ENCODE measurements around the gene ITPRID1.
"Not testable (repeated sequence)": the region's sequence is repeated elsewhere in the genome, so short reads cannot be mapped to it uniquely, and the experiment has no call there.

Gene ITPRID1

DNA sequence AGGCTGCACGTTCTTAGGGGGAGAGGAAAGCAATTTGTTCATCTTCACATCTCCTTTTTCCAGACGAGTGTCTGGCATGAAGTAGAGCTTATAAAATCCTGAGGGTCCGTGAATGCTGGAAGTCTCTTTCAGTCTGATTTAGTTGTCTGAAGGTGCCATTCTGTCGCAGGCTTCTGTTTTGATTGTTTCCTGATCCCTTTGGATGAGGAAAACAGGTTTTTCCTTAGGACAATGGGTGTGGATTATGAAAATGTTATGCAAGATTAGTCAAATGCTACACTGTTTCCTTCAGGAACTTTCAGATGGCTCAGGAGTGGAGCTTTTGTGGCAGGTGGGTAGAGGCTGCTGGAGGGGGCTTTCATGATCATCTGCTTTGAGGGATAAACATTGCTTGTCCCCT, at the start of gene ITPRID1:
Gene ITPRID1, plus strand, starts transcription at position 301 of the 400 bp plus-strand sequence. CDS start 38,935 bp downstream, outside the sequence.
- Histone ChIP-seq H3K9me2 (replicated peaks; ENCODE audit: control insufficient read depth, low read length) (no peaks in the 10 kb centered on the region), H3F3A (ENCODE audit: control insufficient read depth, insufficient read depth) (no peaks in the 10 kb centered on the region), H4K20me1 (ENCODE audit: control insufficient read depth, insufficient read depth, low read depth, low read length) (no peaks in the 10 kb centered on the region), H3K27ac (ENCODE audit: low read depth, low read length) (no peak within 1 kb of the TSS), H3K4me2 (ENCODE audit: low read length) (no peak within 1 kb of the TSS), H3K79me2 (ENCODE audit: control insufficient read depth, low read length) (no peaks in the 10 kb centered on the region), H3K9me3 (ENCODE audit: control insufficient read depth, insufficient read depth, low read length) (peaks cover 11% of the 10 kb centered on the region; the same call in 1 of the 2 replicates), H3K4me1 (ENCODE audit: control insufficient read depth, low read length) (no peaks in the 10 kb centered on the region), H3K36me3 (ENCODE audit: control insufficient read depth, low read length) (no peaks in the 10 kb centered on the region), H3K27me3 (ENCODE audit: control insufficient read depth, low read length) (no peaks in the 10 kb centered on the region), H3K4me3 (ENCODE audit: low read length) (no peak within 1 kb of the TSS)
- TF ChIP-seq, protein P1, sequence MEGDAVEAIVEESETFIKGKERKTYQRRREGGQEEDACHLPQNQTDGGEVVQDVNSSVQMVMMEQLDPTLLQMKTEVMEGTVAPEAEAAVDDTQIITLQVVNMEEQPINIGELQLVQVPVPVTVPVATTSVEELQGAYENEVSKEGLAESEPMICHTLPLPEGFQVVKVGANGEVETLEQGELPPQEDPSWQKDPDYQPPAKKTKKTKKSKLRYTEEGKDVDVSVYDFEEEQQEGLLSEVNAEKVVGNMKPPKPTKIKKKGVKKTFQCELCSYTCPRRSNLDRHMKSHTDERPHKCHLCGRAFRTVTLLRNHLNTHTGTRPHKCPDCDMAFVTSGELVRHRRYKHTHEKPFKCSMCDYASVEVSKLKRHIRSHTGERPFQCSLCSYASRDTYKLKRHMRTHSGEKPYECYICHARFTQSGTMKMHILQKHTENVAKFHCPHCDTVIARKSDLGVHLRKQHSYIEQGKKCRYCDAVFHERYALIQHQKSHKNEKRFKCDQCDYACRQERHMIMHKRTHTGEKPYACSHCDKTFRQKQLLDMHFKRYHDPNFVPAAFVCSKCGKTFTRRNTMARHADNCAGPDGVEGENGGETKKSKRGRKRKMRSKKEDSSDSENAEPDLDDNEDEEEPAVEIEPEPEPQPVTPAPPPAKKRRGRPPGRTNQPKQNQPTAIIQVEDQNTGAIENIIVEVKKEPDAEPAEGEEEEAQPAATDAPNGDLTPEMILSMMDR (IDR thresholded peaks at IDR 0.05; ENCODE audit: low read depth, low read length, poor library complexity, severe bottlenecking): no peak
- no peak for TF ChIP-seq EZH2phosphoT487 (IDR thresholded peaks at IDR 0.05; ENCODE audit: borderline replicate concordance, low read length)

DNA sequence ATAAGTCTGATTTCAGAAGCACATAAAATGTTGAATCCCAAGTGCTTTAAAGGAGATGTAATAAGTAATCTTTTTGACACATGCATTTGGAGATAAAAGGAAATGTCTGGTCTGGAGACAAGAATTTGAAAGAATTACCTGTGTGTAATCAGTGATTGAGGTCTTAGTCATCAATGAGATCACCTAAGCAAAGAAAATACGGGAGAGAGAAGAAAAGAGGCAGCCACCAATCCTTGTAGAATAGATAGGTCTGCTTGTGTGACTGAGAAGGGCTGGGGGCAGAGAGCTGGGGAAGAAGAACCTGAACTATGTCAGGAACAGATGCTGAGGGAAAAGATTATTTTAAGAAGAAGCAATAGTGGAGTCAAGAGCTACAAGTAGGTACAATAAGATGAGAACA, 49.3 kb upstream of the ITPRID1 start:
- H3F3A ChIP-seq (ENCODE audit: control insufficient read depth, insufficient read depth): no peaks in the 10 kb centered on the region
- H3K9me3 ChIP-seq (ENCODE audit: control insufficient read depth, insufficient read depth, low read length): no peaks in the 10 kb centered on the region
- no peaks in the 10 kb centered on the region for H3K9me2 ChIP-seq (replicated peaks; ENCODE audit: control insufficient read depth, low read length)
- no peak for TF ChIP-seq EZH2phosphoT487 (IDR thresholded peaks at IDR 0.05; ENCODE audit: borderline replicate concordance, low read length)
- no peak overlapping the region for H3K27ac ChIP-seq (ENCODE audit: low read depth, low read length)
- H3K4me2 ChIP-seq (ENCODE audit: low read length): no peak overlapping the region
- no peaks in the 10 kb centered on the region for H3K4me1 ChIP-seq (ENCODE audit: control insufficient read depth, low read length)
- H3K27me3 ChIP-seq (ENCODE audit: control insufficient read depth, low read length): peaks cover 16% of the 10 kb centered on the region; the same call in 1 of the 2 replicates
- no peak overlapping the region for H3K4me3 ChIP-seq (ENCODE audit: low read length)
- H3K79me2 ChIP-seq (ENCODE audit: control insufficient read depth, low read length): no peaks in the 10 kb centered on the region
- H3K36me3 ChIP-seq (ENCODE audit: control insufficient read depth, low read length): no peaks in the 10 kb centered on the region
- H4K20me1 ChIP-seq (ENCODE audit: control insufficient read depth, insufficient read depth, low read depth, low read length): no peaks in the 10 kb centered on the region

DNA sequence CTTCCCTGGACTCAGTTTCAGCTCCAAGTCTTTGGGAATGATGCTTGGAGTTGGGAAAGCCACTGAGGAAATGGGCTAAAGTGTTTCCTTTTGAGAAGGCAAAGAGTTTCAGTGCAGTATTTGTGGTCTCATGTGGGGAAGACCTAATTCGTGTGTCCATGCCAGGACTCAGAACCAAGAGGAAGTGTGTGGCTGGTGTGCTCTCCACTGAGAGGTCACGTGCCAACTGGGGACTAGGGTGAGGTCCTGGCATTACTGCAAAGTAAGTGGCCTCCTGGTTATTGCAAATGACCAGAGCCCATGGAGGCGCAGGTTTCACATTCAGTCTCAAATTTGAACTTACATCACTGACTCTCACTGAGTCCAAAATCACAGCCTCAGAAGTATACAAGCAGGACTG, 48.6 kb upstream of the ITPRID1 start:
- H4K20me1 ChIP-seq (ENCODE audit: control insufficient read depth, insufficient read depth, low read depth, low read length): no peaks in the 10 kb centered on the region
- TF ChIP-seq, protein P1 (IDR thresholded peaks at IDR 0.05; ENCODE audit: low read depth, low read length, poor library complexity, severe bottlenecking): no peak
- no peak for TF ChIP-seq EZH2phosphoT487 (IDR thresholded peaks at IDR 0.05; ENCODE audit: borderline replicate concordance, low read length)
- H3K79me2 ChIP-seq (ENCODE audit: control insufficient read depth, low read length): no peaks in the 10 kb centered on the region
- no peaks in the 10 kb centered on the region for H3K36me3 ChIP-seq (ENCODE audit: control insufficient read depth, low read length)
- H3K9me2 ChIP-seq (replicated peaks; ENCODE audit: control insufficient read depth, low read length): no peaks in the 10 kb centered on the region
- no peaks in the 10 kb centered on the region for H3F3A ChIP-seq (ENCODE audit: control insufficient read depth, insufficient read depth)
- H3K4me3 ChIP-seq (ENCODE audit: low read length): no peak overlapping the region
- H3K4me2 ChIP-seq (ENCODE audit: low read length): no peak overlapping the region
- H3K4me1 ChIP-seq (ENCODE audit: control insufficient read depth, low read length): no peaks in the 10 kb centered on the region
- no peaks in the 10 kb centered on the region for H3K9me3 ChIP-seq (ENCODE audit: control insufficient read depth, insufficient read depth, low read length)
- H3K27me3 ChIP-seq (ENCODE audit: control insufficient read depth, low read length): peaks cover 16% of the 10 kb centered on the region; the same call in 1 of the 2 replicates
- H3K27ac ChIP-seq (ENCODE audit: low read depth, low read length): no peak overlapping the region

DNA sequence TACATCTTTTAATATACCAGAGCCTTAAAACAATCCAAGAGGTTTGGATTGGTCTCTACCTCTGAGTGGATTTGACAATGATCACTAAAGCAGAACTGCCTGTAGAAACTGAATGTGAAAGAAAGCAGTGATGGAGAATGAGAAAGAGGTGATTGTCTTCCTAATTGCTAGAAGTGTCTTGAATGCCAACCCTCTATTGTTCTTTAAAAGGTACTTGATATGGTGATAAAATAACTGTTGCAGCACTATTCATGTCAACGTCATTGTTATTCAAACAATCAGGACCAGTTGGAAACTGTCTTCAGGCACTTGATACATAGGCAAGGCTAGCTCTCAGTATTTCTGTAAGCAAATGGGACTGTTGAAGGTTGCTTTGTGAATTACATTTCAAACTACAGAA, 47.9 kb upstream of the ITPRID1 start:
- Histone ChIP-seq H3K4me1 (ENCODE audit: control insufficient read depth, low read length) (no peaks in the 10 kb centered on the region), H3F3A (ENCODE audit: control insufficient read depth, insufficient read depth) (no peaks in the 10 kb centered on the region), H3K4me2 (ENCODE audit: low read length) (no peak overlapping the region), H3K9me3 (ENCODE audit: control insufficient read depth, insufficient read depth, low read length) (no peaks in the 10 kb centered on the region), H3K79me2 (ENCODE audit: control insufficient read depth, low read length) (no peaks in the 10 kb centered on the region), H3K27me3 (ENCODE audit: control insufficient read depth, low read length) (peaks cover 16% of the 10 kb centered on the region; the same call in 1 of the 2 replicates), H3K9me2 (replicated peaks; ENCODE audit: control insufficient read depth, low read length) (no peaks in the 10 kb centered on the region), H3K36me3 (ENCODE audit: control insufficient read depth, low read length) (no peaks in the 10 kb centered on the region), H3K27ac (ENCODE audit: low read depth, low read length) (no peak overlapping the region), H4K20me1 (ENCODE audit: control insufficient read depth, insufficient read depth, low read depth, low read length) (no peaks in the 10 kb centered on the region), H3K4me3 (ENCODE audit: low read length) (no peak overlapping the region)
- no peak for TF ChIP-seq EZH2phosphoT487 (IDR thresholded peaks at IDR 0.05; ENCODE audit: borderline replicate concordance, low read length)
- TF ChIP-seq, protein P1 (IDR thresholded peaks at IDR 0.05; ENCODE audit: low read depth, low read length, poor library complexity, severe bottlenecking): no peak

DNA sequence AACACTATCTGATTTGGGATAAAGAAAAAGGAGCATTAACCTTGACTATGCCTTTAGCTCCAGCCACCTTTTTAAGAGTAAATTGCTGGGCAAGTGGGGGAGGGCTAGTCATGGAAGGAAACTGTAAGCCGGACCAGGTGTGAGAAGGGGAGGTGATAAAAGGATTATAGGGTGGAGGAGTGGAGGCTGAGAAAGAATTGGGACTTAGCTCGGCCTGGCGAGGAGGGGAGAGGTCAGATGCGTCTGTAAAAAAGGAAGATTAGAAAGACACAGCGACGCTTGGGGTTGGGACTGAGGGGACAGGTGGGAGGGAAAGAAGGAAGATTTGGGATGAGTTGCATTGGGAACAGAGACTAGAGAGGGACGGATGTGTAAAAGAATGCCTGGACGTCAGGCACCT, 43.0 kb upstream of the ITPRID1 start:
- not testable (repeated sequence) for H3K36me3 ChIP-seq (ENCODE audit: control insufficient read depth, low read length); H3K9me3 ChIP-seq (ENCODE audit: control insufficient read depth, insufficient read depth, low read length); H3F3A ChIP-seq (ENCODE audit: control insufficient read depth, insufficient read depth); H3K4me3 ChIP-seq (ENCODE audit: low read length); H3K9me2 ChIP-seq (replicated peaks; ENCODE audit: control insufficient read depth, low read length); H3K4me2 ChIP-seq (ENCODE audit: low read length); H3K27ac ChIP-seq (ENCODE audit: low read depth, low read length); H4K20me1 ChIP-seq (ENCODE audit: control insufficient read depth, insufficient read depth, low read depth, low read length); H3K79me2 ChIP-seq (ENCODE audit: control insufficient read depth, low read length); H3K4me1 ChIP-seq (ENCODE audit: control insufficient read depth, low read length); H3K27me3 ChIP-seq (ENCODE audit: control insufficient read depth, low read length)
